IMR-90 (cell line): Measurements from ENCODE around the gene NUP210L. TPM values are rescaled to one million over a fixed set of nuclear protein-coding genes. Genes with fewer than 3 reads are reported as not detected.

ENCODE experiments used
- ATAC-seq: fragments of 200-7000 bp; cut with Tn5 transposase; 2 replicates; pipeline ENCODE4 v1.9.1; 2020; ENCODE audit warnings: low read depth, mild to moderate bottlenecking, moderate library complexity
- BruUV-seq: library from RNA; stranded (reverse); fragments of 400-500 nt; replicated peaks from 2 replicates; lab custom pipeline; 2021; lab: Mats Ljungman, UMichigan
- CTCF ChIA-PET: fragments of 300-600 bp; formaldehyde crosslinking; extraction: SDS; loops from one replicate; lab custom pipeline; 2021; ENCODE audit warnings: antibody characterized with exemption; lab: Yijun Ruan, JAX
- POLR2A ChIA-PET: fragments of 300-600 bp; sonication (Branson Sonifier 250); formaldehyde crosslinking; loops from one replicate; lab custom pipeline; 2022; ENCODE audit warnings: antibody characterized with exemption; ENCODE audit not compliant: unreplicated experiment; lab: Charles Lee
- DNase-seq: peaks from one replicate; pipeline ENCODE4 v3.0.0; 2013
- H2AFZ ChIP-seq: replicated peaks from 2 replicates; pipeline ENCODE3; 2013; ENCODE audit warnings: low read length, mild to moderate bottlenecking; ENCODE audit not compliant: poor library complexity
- H2AK5ac ChIP-seq: 2 replicates; pipeline ENCODE4 v1.6.1; 2013; ENCODE audit warnings: low read depth, low read length, inconsistent platforms
- H2AK9ac ChIP-seq: replicated peaks from 2 replicates; pipeline ENCODE3; 2013; ENCODE audit warnings: mild to moderate bottlenecking, low read depth, low read length, moderate library complexity; ENCODE audit not compliant: poor library complexity
- H2BK120ac ChIP-seq: 2 replicates; pipeline ENCODE4 v1.6.1; 2013; ENCODE audit warnings: low read depth, low read length, inconsistent platforms
- H2BK15ac ChIP-seq: 3 replicates; pipeline ENCODE4 v1.6.1; 2013; ENCODE audit warnings: low read depth, low read length, inconsistent platforms
- H2BK20ac ChIP-seq: 2 replicates; pipeline ENCODE4 v1.6.1; 2013; ENCODE audit warnings: low read depth, mild to moderate bottlenecking, inconsistent platforms, low read length, moderate library complexity
- H2BK5ac ChIP-seq: 2 replicates; pipeline ENCODE4 v1.6.1; 2013; ENCODE audit warnings: mild to moderate bottlenecking, low read depth, low read length, inconsistent platforms; ENCODE audit not compliant: poor library complexity, severe bottlenecking
- H3K14ac ChIP-seq: replicated peaks from 2 replicates; pipeline ENCODE4 v1.6.1; 2013; ENCODE audit warnings: low read depth, low read length, inconsistent platforms
- H3K18ac ChIP-seq: 2 replicates; pipeline ENCODE4 v1.6.1; 2013; ENCODE audit warnings: low read depth, low read length, control low read depth
- H3K23ac ChIP-seq: 2 replicates; pipeline ENCODE4 v1.6.1; 2013; ENCODE audit warnings: low read depth, low read length, inconsistent platforms
- H3K27ac ChIP-seq: 2 replicates; pipeline ENCODE4 v1.5.1; 2013; ENCODE audit warnings: mild to moderate bottlenecking, control low read depth, low read length; ENCODE audit not compliant: insufficient read depth
- H3K27me3 ChIP-seq: 2 replicates; pipeline ENCODE4 v1.6.1; 2013; ENCODE audit warnings: low read length; ENCODE audit not compliant: control insufficient read depth, insufficient read depth
- H3K36me3 ChIP-seq: 2 replicates; pipeline ENCODE4 v1.6.1; 2013; ENCODE audit warnings: low read length, mixed read lengths; ENCODE audit not compliant: control insufficient read depth, insufficient read depth
- H3K4ac ChIP-seq: 2 replicates; pipeline ENCODE4 v1.6.1; 2013; ENCODE audit warnings: low read depth, low read length, inconsistent platforms
- H3K4me1 ChIP-seq: 2 replicates; pipeline ENCODE4 v1.6.1; 2013; ENCODE audit warnings: low read length, mixed read lengths; ENCODE audit not compliant: control insufficient read depth, insufficient read depth
- H3K4me2 ChIP-seq: 2 replicates; pipeline ENCODE4 v1.6.1; 2013; ENCODE audit warnings: low read depth, mild to moderate bottlenecking, control low read depth, low read length, moderate library complexity
- H3K4me3 ChIP-seq: 2 replicates; pipeline ENCODE4 v1.5.1; 2013; ENCODE audit warnings: low read depth, mild to moderate bottlenecking, control low read depth, low read length, moderate library complexity; ENCODE audit not compliant: insufficient read depth
- H3K56ac ChIP-seq: 2 replicates; pipeline ENCODE4 v1.6.1; 2013; ENCODE audit warnings: low read length, inconsistent platforms; ENCODE audit not compliant: insufficient read depth; ENCODE audit errors: extremely low read depth
- H3K79me1 ChIP-seq, 2 experiments: 2 replicates each; pipeline ENCODE4 v1.6.1; 2013; ENCODE audit warnings: low read length in 2 of 2, inconsistent platforms in 1 of 2, low read depth in 1 of 2
- H3K9ac ChIP-seq: 2 replicates; pipeline ENCODE4 v1.6.1; 2013; ENCODE audit warnings: low read depth, low read length, control low read depth
- H3K9me1 ChIP-seq: 2 replicates; pipeline ENCODE4 v1.6.1; 2013; ENCODE audit warnings: low read length, inconsistent platforms; ENCODE audit not compliant: insufficient read depth
- H3K9me3 ChIP-seq: 2 replicates; pipeline ENCODE4 v1.6.1; 2013; ENCODE audit warnings: low read length; ENCODE audit not compliant: control insufficient read depth, insufficient read depth
- H4K20me1 ChIP-seq: 2 replicates; pipeline ENCODE4 v1.6.1; 2013; ENCODE audit warnings: low read length, inconsistent platforms; ENCODE audit not compliant: insufficient read depth
- H4K5ac ChIP-seq: 2 replicates; pipeline ENCODE4 v1.6.1; 2013; ENCODE audit warnings: mild to moderate bottlenecking, low read depth, low read length, control low read depth
- H4K8ac ChIP-seq, 2 experiments: 2 replicates each; pipeline ENCODE4 v1.6.1; 2013; ENCODE audit warnings: low read depth in 2 of 2, low read length in 2 of 2, control low read depth in 1 of 2, inconsistent platforms in 1 of 2
- H4K91ac ChIP-seq: 2 replicates; pipeline ENCODE4 v1.6.1; 2013; ENCODE audit warnings: low read depth, low read length, inconsistent platforms; ENCODE audit not compliant: insufficient read depth
- CEBPB ChIP-seq: IDR thresholded peaks from 2 replicates; pipeline ENCODE4 v1.6.1; 2012; ENCODE audit warnings: low read depth, low read length, improper control_type of control experiment
- CHD1 ChIP-seq: IDR thresholded peaks from 2 replicates; pipeline ENCODE4 v1.6.1; 2012; ENCODE audit warnings: low read depth, low read length, improper control_type of control experiment
- FOS ChIP-seq: fragments of 150-350 bp; IDR thresholded peaks from 2 replicates; pipeline ENCODE4 v1.6.1; 2016; ENCODE audit warnings: low read depth, low read length
- RAD21 ChIP-seq: IDR thresholded peaks from 2 replicates; pipeline ENCODE4 v1.6.1; 2012; ENCODE audit warnings: low read length, improper control_type of control experiment
- RCOR1 ChIP-seq: IDR thresholded peaks from 2 replicates; pipeline ENCODE4 v1.6.1; 2012; ENCODE audit warnings: mild to moderate bottlenecking, low read length, improper control_type of control experiment; ENCODE audit not compliant: insufficient replicate concordance
- RFX5 ChIP-seq: IDR thresholded peaks from 2 replicates; pipeline ENCODE4 v1.8.0; 2012; ENCODE audit warnings: low read depth, mild to moderate bottlenecking, low read length, moderate library complexity
- WGBS, 2 experiments: methylation state at CpG; one replicate each; pipeline versions ENCODE4 v1.1.5 to v1.1.7; 2013; ENCODE audit warnings: missing lambda C conversion rate in 2 of 2; ENCODE audit not compliant: insufficient read length in 1 of 2; ENCODE audit errors: extremely low coverage in 2 of 2; 5-methylcytosine and 5-hydroxymethylcytosine counted together
- dilution Hi-C: fragments of 300-500 bp; cut with HindIII; formaldehyde crosslinking; loops from one replicate; pipeline ENCODE4 v1.14.3; 2018; ENCODE audit warnings: low sequenced_read_pairs; ENCODE audit not compliant: unreplicated experiment
- in situ Hi-C: fragments of 300-500 bp; cut with MboI; formaldehyde crosslinking; loops from 3 replicates; pipeline ENCODE4 v1.14.3; 2019; ENCODE audit warnings: low sequenced_read_pairs, inconsistent platforms, mixed read lengths
- intact Hi-C: fragments of 100-400 bp; cut with micrococcal nuclease; formaldehyde crosslinking; loops from 2 replicates; pipeline ENCODE4 v1.10.0; 2022
- polyA plus RNA-seq, 3 experiments: library from polyadenylated mRNA; depleted of rRNA; stranded (reverse); fragments of >200 nt; gene quantifications; 2 replicates each; pipeline ENCODE4 v1.2.3, GENCODE V29; 2012; ENCODE audit warnings: low replicate concordance in 1 of 3
- total RNA-seq: library from RNA; depleted of rRNA; stranded (reverse); fragments of >200 nt; gene quantifications from 2 replicates; pipeline ENCODE4 v1.2.3, GENCODE V29; 2012
- TF ChIP-seq, protein P1 (sequence below): conservative IDR thresholded peaks from 2 replicates; pipeline ENCODE4 v1.5.1; 2012; ENCODE audit warnings: mild to moderate bottlenecking, low read depth, low read length, improper control_type of control experiment
- TF ChIP-seq, protein P2 (sequence below): fragments of 150-350 bp; IDR thresholded peaks from 2 replicates; pipeline ENCODE4 v1.6.1; 2016; ENCODE audit warnings: low read depth, mild to moderate bottlenecking, low read length, moderate library complexity, borderline replicate concordance
- TF ChIP-seq, protein P3 (sequence below): fragments of 150-350 bp; IDR thresholded peaks from 2 replicates; pipeline ENCODE4 v1.6.1; 2017; ENCODE audit warnings: mild to moderate bottlenecking, antibody characterized with exemption, low read length, low read depth

The NUP210L gene
- total and polyA plus RNA-seq, 2 of the 4 experiments (the other 2 are of a cell fraction), result under 0.01 to 0.02 TPM

DNA sequence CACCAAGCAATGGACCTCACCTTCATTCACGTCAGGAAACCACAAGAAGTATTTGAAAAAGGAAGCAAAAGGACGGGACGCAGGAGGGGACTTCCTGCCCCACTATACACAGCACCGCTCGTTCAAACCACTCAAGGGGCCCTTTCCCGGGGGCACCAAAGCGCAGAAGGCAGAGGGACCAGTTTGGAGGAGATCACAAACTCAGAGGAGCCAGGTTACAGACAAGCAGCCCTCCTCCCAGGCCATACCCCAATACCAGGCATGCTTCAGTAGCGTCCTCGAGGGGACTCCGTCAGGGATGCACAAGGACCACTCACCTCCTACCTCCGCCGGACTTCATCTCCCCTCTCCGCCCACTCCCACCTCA is 197.1 kb downstream of the NUP210L start:
- H3K79me1 ChIP-seq, result peaks cover 22 to 77% of the 10 kb centered on the region in 2 experiments
- no peak for TF ChIP-seq CEBPB
- no peak for TF ChIP-seq RCOR1
- no peak for TF ChIP-seq FOS
- TF ChIP-seq, protein P1, sequence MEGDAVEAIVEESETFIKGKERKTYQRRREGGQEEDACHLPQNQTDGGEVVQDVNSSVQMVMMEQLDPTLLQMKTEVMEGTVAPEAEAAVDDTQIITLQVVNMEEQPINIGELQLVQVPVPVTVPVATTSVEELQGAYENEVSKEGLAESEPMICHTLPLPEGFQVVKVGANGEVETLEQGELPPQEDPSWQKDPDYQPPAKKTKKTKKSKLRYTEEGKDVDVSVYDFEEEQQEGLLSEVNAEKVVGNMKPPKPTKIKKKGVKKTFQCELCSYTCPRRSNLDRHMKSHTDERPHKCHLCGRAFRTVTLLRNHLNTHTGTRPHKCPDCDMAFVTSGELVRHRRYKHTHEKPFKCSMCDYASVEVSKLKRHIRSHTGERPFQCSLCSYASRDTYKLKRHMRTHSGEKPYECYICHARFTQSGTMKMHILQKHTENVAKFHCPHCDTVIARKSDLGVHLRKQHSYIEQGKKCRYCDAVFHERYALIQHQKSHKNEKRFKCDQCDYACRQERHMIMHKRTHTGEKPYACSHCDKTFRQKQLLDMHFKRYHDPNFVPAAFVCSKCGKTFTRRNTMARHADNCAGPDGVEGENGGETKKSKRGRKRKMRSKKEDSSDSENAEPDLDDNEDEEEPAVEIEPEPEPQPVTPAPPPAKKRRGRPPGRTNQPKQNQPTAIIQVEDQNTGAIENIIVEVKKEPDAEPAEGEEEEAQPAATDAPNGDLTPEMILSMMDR, result no peak
- no peak for TF ChIP-seq RAD21
- TF ChIP-seq, protein P2, sequence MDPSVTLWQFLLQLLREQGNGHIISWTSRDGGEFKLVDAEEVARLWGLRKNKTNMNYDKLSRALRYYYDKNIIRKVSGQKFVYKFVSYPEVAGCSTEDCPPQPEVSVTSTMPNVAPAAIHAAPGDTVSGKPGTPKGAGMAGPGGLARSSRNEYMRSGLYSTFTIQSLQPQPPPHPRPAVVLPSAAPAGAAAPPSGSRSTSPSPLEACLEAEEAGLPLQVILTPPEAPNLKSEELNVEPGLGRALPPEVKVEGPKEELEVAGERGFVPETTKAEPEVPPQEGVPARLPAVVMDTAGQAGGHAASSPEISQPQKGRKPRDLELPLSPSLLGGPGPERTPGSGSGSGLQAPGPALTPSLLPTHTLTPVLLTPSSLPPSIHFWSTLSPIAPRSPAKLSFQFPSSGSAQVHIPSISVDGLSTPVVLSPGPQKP, result no peak
- TF ChIP-seq CHD1, result no peak
- TF ChIP-seq, protein P3, sequence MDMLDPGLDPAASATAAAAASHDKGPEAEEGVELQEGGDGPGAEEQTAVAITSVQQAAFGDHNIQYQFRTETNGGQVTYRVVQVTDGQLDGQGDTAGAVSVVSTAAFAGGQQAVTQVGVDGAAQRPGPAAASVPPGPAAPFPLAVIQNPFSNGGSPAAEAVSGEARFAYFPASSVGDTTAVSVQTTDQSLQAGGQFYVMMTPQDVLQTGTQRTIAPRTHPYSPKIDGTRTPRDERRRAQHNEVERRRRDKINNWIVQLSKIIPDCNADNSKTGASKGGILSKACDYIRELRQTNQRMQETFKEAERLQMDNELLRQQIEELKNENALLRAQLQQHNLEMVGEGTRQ, result no peak
- TF ChIP-seq RFX5, result no peak
- H3K56ac ChIP-seq, result peak overlapping the region; percentile 61
- peaks cover 42% of the 10 kb centered on the region for H4K20me1 ChIP-seq
- peak overlapping the region; percentile 38; the same call in 1 of the 2 replicates for H4K5ac ChIP-seq
- peak overlapping the region; percentile 19 to 67 for H4K8ac ChIP-seq
- no peak overlapping the region for H2BK20ac ChIP-seq
- H3K23ac ChIP-seq, result peak overlapping the region; percentile 97
- peak overlapping the region; percentile 44; the same call in 1 of the 2 replicates for H4K91ac ChIP-seq
- peaks cover 28% of the 10 kb centered on the region for H3K36me3 ChIP-seq
- DNase-seq (no peak), ATAC-seq (peak; percentile 6)
- H2AFZ ChIP-seq, result peak overlapping the region; percentile 86
- H3K18ac ChIP-seq, result 0 out of 2 replicates have a peak overlapping the region, but pooled peaks have one; percentile 15
- H3K4me2 ChIP-seq, result peak overlapping the region; percentile 100
- H2AK9ac ChIP-seq, result peak overlapping the region; percentile 32
- peaks cover 27% of the 10 kb centered on the region for H3K9me1 ChIP-seq
- in situ Hi-C loops, result loop anchor here (25.0 kb wide), 1 partner anchor 420 kb away; the partner anchor contains the start of genes S100A3, S100A4, S100A5 and S100A6
- peak overlapping the region; percentile 98 for H3K14ac ChIP-seq
- H3K9me3 ChIP-seq, result no peaks in the 10 kb centered on the region
- H3K4me1 ChIP-seq, result peaks cover 16% of the 10 kb centered on the region
- POLR2A ChIA-PET, result interaction anchor here (0.6 to 1.0 kb wide), 3 partner anchors 11 to 33 kb away, joined by 3 to 4 read pairs (median 3); partner anchors contain the start of gene DENND4B
- peak overlapping the region; percentile 78 for H3K4me3 ChIP-seq
- CTCF ChIA-PET, result interaction anchor here (1.3 kb wide), 1 partner anchor 11 kb away, joined by 3 read pairs; the partner anchor contains the start of gene DENND4B
- no peak overlapping the region for H2BK15ac ChIP-seq
- peak overlapping the region; percentile 92 for H3K9ac ChIP-seq
- peak overlapping the region; percentile 85 for H3K4ac ChIP-seq
- peak overlapping the region; percentile 71 for H2BK5ac ChIP-seq
- WGBS, 2 experiments, result 3% methylated on average over 5 of the region's 13 CpGs; no CpG with 5 or more reads in 1 of the 2 experiments
- peak overlapping the region; percentile 92 for H2AK5ac ChIP-seq
- intact Hi-C loops, result no loop called here
- dilution Hi-C loops, result no loop called here
- H2BK120ac ChIP-seq, result no peak overlapping the region
- no TSS peak for BruUV-seq
- H3K27ac ChIP-seq, result peak overlapping the region; percentile 92
- no peaks in the 10 kb centered on the region for H3K27me3 ChIP-seq
